Muscle layer of duodenum (tissue), 2 donors: ENCODE measurements around the gene UQCC3.
"Not testable (repeated sequence)": the region's sequence is repeated elsewhere in the genome, so short reads cannot be mapped to it uniquely, and the experiment has no call there.

Experiments used
- H3K27ac ChIP-seq: one replicate; pipeline ENCODE4 v1.7.0; 2013; ENCODE audit warnings: mild to moderate bottlenecking, low read length
- H3K27me3 ChIP-seq: one replicate; pipeline ENCODE4 v1.7.0; 2013; ENCODE audit warnings: low read depth, mild to moderate bottlenecking, control low read depth, low read length
- H3K36me3 ChIP-seq, 2 donors: one replicate each; pipeline ENCODE4 v1.7.0; 2013; ENCODE audit warnings: low read length in 2 of 2, control low read depth in 1 of 2, mild to moderate bottlenecking in 1 of 2; ENCODE audit not compliant: insufficient read depth in 2 of 2, control insufficient read depth in 1 of 2
- H3K4me1 ChIP-seq, 2 donors: one replicate each; pipeline ENCODE4 v1.7.0; 2013; ENCODE audit warnings: low read length in 2 of 2, mild to moderate bottlenecking in 2 of 2, control low read depth in 1 of 2, moderate library complexity in 1 of 2; ENCODE audit not compliant: insufficient read depth in 2 of 2, control insufficient read depth in 1 of 2
- H3K4me3 ChIP-seq, 2 donors: one replicate each; pipeline ENCODE4 v1.7.0; 2013; ENCODE audit warnings: low read length in 2 of 2, low read depth in 1 of 2, mild to moderate bottlenecking in 1 of 2
- H3K9me3 ChIP-seq, 2 donors: one replicate each; pipeline ENCODE4 v1.7.0; 2013; ENCODE audit warnings: low read length in 2 of 2, control low read depth in 1 of 2, mild to moderate bottlenecking in 1 of 2; ENCODE audit not compliant: control insufficient read depth in 1 of 2
- donor health status: healthy.

Gene UQCC3

GRCh38 chr11:62667460-62667859 lies 4.0 kb upstream of the UQCC3 start:
- H3K36me3 ChIP-seq, result peaks cover 8% of the 10 kb centered on the region in 2 donors
- H3K27me3 ChIP-seq, result no peaks in the 10 kb centered on the region
- no peaks in the 10 kb centered on the region for H3K9me3 ChIP-seq
- no peak overlapping the region for H3K4me3 ChIP-seq
- no peak overlapping the region for H3K27ac ChIP-seq
- H3K4me1 ChIP-seq, result peaks cover 15 to 40% of the 10 kb centered on the region in 2 donors

- peaks cover 15 to 44% of the 10 kb centered on the region in 2 donors for H3K4me1 ChIP-seq
- H3K9me3 ChIP-seq, result no peaks in the 10 kb centered on the region
- H3K4me3 ChIP-seq, result no peak overlapping the region
- H3K27me3 ChIP-seq, result no peaks in the 10 kb centered on the region
- peaks cover 4 to 6% of the 10 kb centered on the region in 2 donors for H3K36me3 ChIP-seq
- H3K27ac ChIP-seq, result no peak overlapping the region
These were observed 1.9 kb upstream of the UQCC3 start for GRCh38 chr11:62669420-62670161.

GRCh38 chr11:62671236-62671607 lies 251 bp upstream of the UQCC3 start:
- H3K4me3 ChIP-seq, result peak overlapping the region; percentile 77 to 95
- no peaks in the 10 kb centered on the region for H3K27me3 ChIP-seq
- H3K9me3 ChIP-seq, result no peaks in the 10 kb centered on the region
- peaks cover 6 to 8% of the 10 kb centered on the region in 2 donors for H3K36me3 ChIP-seq
- peaks cover 15 to 40% of the 10 kb centered on the region in 2 donors for H3K4me1 ChIP-seq
- peak overlapping the region; percentile 95 for H3K27ac ChIP-seq

- peaks cover 13 to 24% of the 10 kb centered on the region in 2 donors for H3K36me3 ChIP-seq
- no peaks in the 10 kb centered on the region for H3K27me3 ChIP-seq
- no peak overlapping the region for H3K27ac ChIP-seq
- H3K4me1 ChIP-seq, result peaks cover 4 to 41% of the 10 kb centered on the region in 2 donors
- H3K9me3 ChIP-seq, result no peaks in the 10 kb centered on the region
- H3K4me3 ChIP-seq, result peak overlapping the region in 1 of 2 donors; percentile 95
These were observed 1.7 kb downstream of the UQCC3 start for GRCh38 chr11:62673196-62673525.

GRCh38 chr11:62675415-62675814 lies 3.9 kb downstream of the UQCC3 start:
- not testable (repeated sequence) for H3K27ac ChIP-seq, H3K4me3 ChIP-seq, H3K9me3 ChIP-seq, H3K27me3 ChIP-seq
- Histone ChIP-seq H3K4me1 (peaks cover 6 to 47% of the 10 kb centered on the region in 2 donors), H3K36me3 (peaks cover 13 to 24% of the 10 kb centered on the region in 2 donors)

- no peaks in the 10 kb centered on the region for H3K9me3 ChIP-seq
- H3K4me3 ChIP-seq, result no peak overlapping the region
- H3K27ac ChIP-seq, result no peak overlapping the region
- H3K4me1 ChIP-seq, result peaks cover 6 to 41% of the 10 kb centered on the region in 2 donors
- H3K36me3 ChIP-seq, result peaks cover 13 to 24% of the 10 kb centered on the region in 2 donors
- no peaks in the 10 kb centered on the region for H3K27me3 ChIP-seq
These were observed 5.2 kb downstream of the UQCC3 start for GRCh38 chr11:62676698-62677097.

GRCh38 chr11:62677156-62677555 lies 5.7 kb downstream of the UQCC3 start:
- H3K27me3 ChIP-seq, result no peaks in the 10 kb centered on the region
- H3K4me3 ChIP-seq, result no peak overlapping the region
- no peak overlapping the region for H3K27ac ChIP-seq
- peaks cover 6 to 41% of the 10 kb centered on the region in 2 donors for H3K4me1 ChIP-seq
- no peaks in the 10 kb centered on the region for H3K9me3 ChIP-seq
- peaks cover 13 to 24% of the 10 kb centered on the region in 2 donors for H3K36me3 ChIP-seq

GRCh38 chr11:62677714-62678113 lies 6.2 kb downstream of the UQCC3 start:
- peak overlapping the region; percentile 84 to 96 for H3K4me3 ChIP-seq
- H3K4me1 ChIP-seq, result peaks cover 6 to 35% of the 10 kb centered on the region in 2 donors

GRCh38 chr11:62678433-62678769 lies 6.9 kb downstream of the UQCC3 start:
- H3K27ac ChIP-seq, result peak overlapping the region; percentile 83
- H3K4me3 ChIP-seq, result peak overlapping the region; percentile 84 to 96
- peaks cover 6 to 29% of the 10 kb centered on the region in 2 donors for H3K4me1 ChIP-seq

More at GRCh38 chr11:62677714-62678113, 6.2 kb downstream of the UQCC3 start:
- Histone ChIP-seq H3K27ac (peak overlapping the region; percentile 83), H3K36me3 (peaks cover 13 to 24% of the 10 kb centered on the region in 2 donors), H3K27me3 (no peaks in the 10 kb centered on the region), H3K9me3 (no peaks in the 10 kb centered on the region)

GRCh38 chr11:62678770-62679696 lies 7.6 kb downstream of the UQCC3 start, which contains the start of gene UBXN1:
Gene UBXN1 (minus strand): TSS chr11:62679073. CDS start chr11:62678923, 150 bp downstream.
- H3K4me1 ChIP-seq, result peaks cover 6 to 26% of the 10 kb centered on the region in 2 donors
- H3K9me3 ChIP-seq, result no peaks in the 10 kb centered on the region
- H3K4me3 ChIP-seq, result peak within 1 kb of the TSS; percentile 84 to 96
- peaks cover 13 to 24% of the 10 kb centered on the region in 2 donors for H3K36me3 ChIP-seq
- peak within 1 kb of the TSS; percentile 83 for H3K27ac ChIP-seq
- no peaks in the 10 kb centered on the region for H3K27me3 ChIP-seq

More at GRCh38 chr11:62678433-62678769, 6.9 kb downstream of the UQCC3 start:
- peaks cover 13 to 24% of the 10 kb centered on the region in 2 donors for H3K36me3 ChIP-seq
- no peaks in the 10 kb centered on the region for H3K9me3 ChIP-seq
- no peaks in the 10 kb centered on the region for H3K27me3 ChIP-seq

- no peak overlapping the region for H3K27ac ChIP-seq
- H3K36me3 ChIP-seq, result peaks cover 13 to 19% of the 10 kb centered on the region in 2 donors
- peaks cover 6 to 26% of the 10 kb centered on the region in 2 donors for H3K4me1 ChIP-seq
- H3K27me3 ChIP-seq, result no peaks in the 10 kb centered on the region
- no peaks in the 10 kb centered on the region for H3K9me3 ChIP-seq
- no peak overlapping the region for H3K4me3 ChIP-seq
These were observed 9.4 kb downstream of the UQCC3 start for GRCh38 chr11:62680825-62681240.
